Fibroblast of skin of right quadriceps (primary cell): ENCODE data around the gene WDR18.

Source experiments
- DNase-seq: peaks from one replicate; pipeline ENCODE4 v3.0.0-alpha.2; 2013

WDR18 gene

DNA sequence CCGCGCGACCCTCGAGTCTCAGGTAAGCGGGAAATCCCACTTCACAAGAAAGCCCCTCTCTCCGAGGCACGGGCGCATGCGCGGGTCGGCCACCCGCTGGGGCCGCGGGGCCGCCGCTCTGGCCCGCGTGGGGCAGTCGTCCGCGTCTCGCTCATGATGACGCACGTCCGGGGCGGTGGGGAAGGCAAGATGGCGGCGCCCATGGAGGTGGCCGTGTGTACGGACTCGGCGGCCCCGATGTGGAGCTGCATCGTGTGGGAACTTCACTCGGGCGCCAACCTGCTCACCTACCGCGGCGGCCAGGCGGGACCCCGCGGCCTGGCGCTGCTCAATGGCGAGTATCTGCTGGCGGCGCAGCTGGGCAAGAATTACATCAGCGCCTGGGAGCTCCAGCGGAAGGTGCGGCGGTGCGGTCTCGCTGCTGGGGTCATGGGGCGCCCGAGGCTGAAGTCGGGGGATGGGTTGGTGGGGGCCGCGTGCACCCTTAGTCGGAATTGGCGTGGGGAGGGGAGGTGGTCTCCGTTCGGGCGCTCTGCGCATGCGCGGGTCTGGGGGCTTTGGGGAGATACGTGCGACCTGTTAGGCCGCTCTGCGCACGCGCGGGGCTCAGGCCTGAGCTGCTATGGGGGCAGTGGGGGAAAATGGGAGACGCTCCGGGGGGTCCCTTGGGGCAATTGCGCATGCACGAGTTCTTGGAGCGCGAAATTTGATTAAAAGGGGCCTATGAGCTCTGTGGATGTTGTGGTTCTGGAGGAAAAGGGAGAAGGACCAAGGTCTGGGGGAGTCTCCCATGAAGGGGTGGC, at the start of gene WDR18:
TSS of gene WDR18 (plus strand) at position 181 of the 803 bp plus-strand sequence. CDS start at position 190, 9 bp downstream.
- DNase-seq: peak; percentile 87

DNA sequence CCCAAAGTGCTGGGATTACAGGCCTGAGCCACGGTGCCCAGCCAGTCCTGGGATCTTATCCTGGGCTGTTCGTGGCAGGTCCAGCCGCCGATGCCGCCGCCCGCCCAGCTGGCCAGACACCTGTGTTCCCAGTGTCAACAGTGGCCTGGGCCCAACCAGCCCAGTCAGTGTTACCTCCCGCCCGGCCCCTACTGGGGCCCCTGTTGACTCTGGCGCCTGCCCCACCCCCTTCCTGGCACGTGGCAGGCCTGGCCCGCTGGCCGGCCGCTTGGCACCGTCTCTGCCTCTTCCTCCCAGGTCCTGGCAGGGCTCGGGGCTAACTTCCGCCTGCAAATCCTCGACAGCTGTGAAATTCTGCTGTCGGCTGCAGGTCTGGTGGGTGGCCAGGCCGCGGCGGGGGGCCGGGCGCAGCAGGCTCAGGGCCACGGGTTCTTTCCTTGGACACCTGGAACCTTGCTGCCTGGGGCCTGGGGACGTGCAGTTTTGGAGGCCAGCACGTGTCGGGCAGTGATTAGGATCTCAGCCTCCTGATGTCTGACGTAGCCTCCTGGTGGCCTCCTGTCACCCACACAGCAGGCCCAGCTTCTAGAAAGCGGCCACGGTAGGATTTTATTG, 49.2 kb upstream of the WDR18 start:
- DNase-seq: peak; percentile 13

GRCh38 chr19:936175-936546, 48.0 kb upstream of the WDR18 start:
- no peak for DNase-seq

DNA sequence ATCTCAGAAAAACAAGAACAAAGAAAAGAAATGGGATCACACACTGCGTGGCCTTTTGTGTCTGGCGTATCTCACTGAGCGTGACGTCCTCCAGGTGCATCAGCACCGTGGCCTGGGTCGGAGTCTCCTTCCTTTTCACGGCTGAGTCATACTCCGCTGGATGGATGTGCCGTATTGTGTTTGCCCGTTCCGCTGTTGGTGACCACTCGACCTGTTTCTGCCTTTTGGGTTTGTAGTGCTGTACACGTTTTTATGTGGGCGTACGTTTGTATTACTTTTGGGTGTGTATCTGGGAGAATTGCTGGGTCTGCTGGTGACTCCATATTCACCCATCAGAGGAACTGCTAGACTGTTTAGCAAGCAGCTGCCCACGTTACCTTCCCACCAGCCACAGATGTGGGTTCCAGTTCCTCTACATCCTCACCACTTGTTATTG, 46.9 kb upstream of the WDR18 start:
- DNase-seq: no peak

GRCh38 chr19:938233-938923, 45.8 kb upstream of the WDR18 start:
- DNase-seq: no peak

GRCh38 chr19:939439-939838, 44.7 kb upstream of the WDR18 start:
- DNase-seq: no peak

GRCh38 chr19:939922-940321, 44.2 kb upstream of the WDR18 start:
- DNase-seq: no peak

GRCh38 chr19:940591-941291, 43.4 kb upstream of the WDR18 start:
- no peak for DNase-seq

DNA sequence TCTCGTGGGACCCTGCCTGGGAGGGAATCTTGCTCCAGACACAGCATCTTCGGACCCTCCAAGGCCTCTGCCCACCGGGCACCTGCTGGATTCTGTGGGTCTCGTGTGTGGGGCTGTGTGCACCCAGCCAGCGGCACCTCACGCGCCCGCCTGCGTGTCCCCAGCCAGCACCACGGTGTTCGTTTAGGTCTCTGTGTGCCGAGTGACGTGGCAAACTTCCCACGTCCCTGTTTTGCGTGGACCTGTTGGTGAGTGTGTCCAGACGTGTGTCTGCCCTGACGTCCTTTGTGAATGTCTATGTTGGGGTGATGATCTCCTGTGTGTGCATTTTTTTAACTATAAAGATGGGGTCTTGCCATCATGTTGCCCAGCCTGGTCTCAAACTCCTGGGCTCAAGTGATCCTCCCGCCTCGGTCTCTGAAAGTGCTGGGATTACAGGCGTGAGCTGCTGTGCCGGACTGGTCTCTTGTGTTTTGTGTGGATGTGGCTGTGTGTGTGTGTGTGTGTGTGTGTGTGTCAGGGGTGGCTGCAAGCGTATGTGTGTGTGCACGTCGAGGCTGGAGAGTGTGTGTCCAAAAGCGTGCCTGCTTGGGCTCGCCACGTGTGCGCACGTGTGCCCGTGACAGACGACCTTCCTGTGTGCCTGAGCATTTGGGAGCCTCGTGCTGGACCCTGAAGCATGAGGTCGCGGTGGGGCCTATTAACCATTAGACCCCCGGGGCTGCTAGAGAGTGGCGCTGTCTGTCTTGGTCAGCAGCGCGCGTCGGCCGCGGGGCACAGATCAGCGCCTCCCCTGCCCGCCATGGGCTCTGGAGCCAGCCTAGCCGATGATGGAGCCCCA, 42.6 kb upstream of the WDR18 start:
- no peak for DNase-seq

- no peak for DNase-seq
Observed at GRCh38 chr19:942133-942645, 42.0 kb upstream of the WDR18 start.

GRCh38 chr19:943551-944170, 40.5 kb upstream of the WDR18 start:
- no peak for DNase-seq

DNA sequence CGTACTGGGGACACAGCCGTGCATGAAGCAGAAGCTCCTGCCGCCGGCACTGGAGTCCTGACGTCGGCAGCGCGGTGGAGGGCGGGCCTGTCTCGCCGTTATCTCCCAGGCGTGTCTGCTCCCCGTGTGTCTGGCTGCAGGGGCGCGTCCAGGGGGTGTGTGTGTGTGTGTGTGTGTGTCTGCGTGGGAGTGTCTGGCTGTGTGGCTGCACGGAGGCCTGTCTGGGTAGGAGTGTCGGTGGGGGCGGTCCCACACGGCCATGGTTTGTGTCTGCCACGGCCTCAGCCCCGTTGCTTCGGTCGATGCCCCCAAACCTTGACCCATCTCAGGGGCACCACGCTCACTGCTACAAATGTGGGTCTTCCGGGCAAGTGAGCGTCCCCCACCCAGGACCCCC, 40.0 kb upstream of the WDR18 start:
- DNase-seq: no peak

DNA sequence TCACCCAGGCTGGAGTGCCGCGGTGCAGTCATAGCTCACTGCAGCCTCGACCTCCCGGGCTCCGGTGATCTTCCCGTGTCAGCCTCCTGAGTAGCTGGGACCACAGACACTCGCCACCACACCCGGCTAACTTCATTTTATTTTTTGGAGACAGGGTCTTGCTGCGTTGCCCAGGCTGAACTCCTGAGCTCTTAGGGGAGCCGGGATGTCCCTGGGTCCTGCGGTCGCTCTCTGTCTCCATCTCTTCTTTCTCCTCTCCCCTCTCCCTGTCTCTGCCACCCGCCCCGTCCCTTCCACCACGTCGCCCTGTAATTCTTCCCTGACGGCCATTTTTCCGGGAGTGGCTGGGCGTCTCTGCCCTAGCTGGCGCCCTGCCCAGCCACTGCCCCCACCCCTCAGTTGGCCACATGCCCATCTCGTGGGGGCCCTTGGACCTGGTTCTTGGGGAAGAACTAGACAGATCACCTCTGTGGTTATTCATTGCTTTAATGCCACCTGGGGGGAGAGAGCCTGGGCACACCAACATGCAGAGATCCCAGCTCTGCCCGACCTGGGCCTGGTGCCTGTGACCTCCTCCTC, 39.4 kb upstream of the WDR18 start:
- DNase-seq: no peak

GRCh38 chr19:945401-946252, 38.5 kb upstream of the WDR18 start:
- DNase-seq: no peak

DNA sequence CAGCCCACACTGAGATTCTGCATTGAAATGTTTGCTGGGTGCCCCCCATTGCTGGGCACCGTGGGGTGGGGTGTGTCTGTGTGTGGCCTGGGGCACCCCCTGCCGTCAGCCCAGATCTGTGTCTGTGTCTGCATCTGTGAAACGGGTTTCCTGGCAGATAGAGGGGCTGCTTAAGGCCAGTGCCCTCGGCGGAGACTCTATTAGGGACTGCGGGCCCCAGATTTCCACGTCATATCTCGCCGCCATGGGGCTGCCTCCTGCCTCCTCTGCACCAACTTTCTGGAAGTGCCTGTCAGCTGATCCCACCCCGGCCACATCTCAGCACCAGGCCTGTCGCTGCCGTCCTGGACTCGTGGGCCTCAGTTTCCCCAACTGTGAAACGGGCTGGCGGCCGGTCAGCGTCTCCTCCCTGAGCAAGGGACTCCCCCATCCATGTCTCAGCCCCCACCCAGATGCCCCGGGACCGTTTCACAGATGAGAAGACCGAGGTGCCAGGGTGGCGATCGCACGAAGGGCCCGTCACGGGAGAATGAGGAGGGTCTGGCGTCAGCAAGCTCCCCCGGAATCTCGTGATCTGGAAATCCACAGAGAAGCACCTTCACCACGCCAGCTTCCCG, 36.9 kb upstream of the WDR18 start:
- no peak for DNase-seq

GRCh38 chr19:947707-948539, 36.2 kb upstream of the WDR18 start:
- DNase-seq: no peak

DNA sequence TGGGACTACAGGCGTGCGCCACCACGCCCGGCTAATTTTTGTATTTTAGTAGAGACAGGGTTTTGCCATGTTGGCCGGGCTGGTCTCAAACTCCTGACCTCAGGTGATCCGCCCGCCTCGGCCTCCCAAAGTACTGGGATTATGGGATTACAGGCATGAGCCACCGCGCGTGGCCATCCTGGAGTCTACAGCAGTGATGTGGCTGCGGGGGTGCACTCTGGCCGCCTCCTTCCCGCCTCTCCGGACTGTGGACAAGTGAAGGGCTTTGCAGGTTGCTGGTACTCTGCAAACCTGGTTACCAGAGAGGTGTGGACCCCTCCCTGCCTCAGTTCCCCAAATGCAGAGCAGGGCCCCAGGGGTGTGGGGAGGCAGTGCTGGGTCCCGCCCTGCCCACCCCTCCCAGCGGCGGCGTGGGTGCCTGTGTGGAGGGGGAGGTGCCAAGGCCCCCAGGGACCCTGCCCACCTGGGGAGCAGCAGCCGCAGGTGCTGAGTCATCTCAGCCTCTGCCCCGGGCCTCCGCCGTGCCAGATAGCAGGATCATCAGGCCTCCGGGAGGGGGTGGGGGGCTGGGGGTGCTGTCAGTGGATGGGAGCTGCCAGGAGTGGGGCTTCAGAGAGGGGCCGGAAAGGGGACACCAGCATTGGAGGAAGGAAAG, 35.2 kb upstream of the WDR18 start:
- no peak for DNase-seq

DNA sequence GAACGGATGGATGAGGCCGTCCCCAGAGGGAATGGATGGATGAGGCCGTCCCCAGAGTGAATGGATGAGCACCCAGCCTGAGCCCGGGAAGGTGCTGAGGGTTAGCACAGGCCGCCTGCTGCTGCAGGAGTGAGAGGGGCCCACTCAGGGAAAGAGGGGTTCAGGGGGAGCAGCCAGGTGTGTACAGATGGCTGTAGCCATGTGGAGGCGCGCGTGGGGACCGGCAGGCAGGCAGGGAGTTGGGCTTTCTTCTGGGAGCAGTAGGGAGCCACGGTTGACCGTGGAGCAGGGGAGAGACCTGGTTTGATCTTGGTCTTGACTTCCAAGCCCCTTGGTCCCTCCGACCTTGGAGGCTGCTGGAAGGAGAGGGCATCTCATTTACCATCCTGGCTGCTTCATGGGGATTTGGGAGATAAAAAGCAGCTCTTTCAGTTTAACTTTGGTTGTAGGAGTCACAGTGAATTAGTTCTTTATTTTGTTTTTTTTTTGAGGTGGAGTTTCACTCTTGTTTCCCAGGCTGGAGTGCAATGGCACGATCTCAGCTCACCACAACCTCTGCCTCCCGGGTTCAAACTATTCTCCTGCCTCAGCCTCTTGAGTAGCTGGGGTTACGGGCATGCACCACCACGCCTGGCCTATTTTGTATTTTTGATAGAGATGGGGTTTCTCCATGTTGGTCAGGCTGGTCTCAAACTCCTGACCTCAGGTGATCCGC, 33.6 kb upstream of the WDR18 start:
- DNase-seq: no peak
